Stimulated activated CD4-positive, alpha-beta T cell treated with anti-CD3 and anti-CD28 coated beads, Interleukin-4, amount 100 ng/mL, for 1 hour (primary cell): Measurements from ENCODE around the gene ATP11A.
"Not testable (repeated sequence)": the region's sequence is repeated elsewhere in the genome, so short reads cannot be mapped to it uniquely, and the experiment has no call there.

Experiments
- DNase-seq: peaks from one replicate; pipeline ENCODE4 v3.0.0-alpha.2; 2020

The ATP11A gene

GRCh38 chr13:112844411-112844810 is 154.6 kb downstream of the ATP11A start:
- no peak for DNase-seq

- no peak for DNase-seq
Observed at GRCh38 chr13:112844879-112845278, 155.0 kb downstream of the ATP11A start.

- no peak for DNase-seq
Observed at GRCh38 chr13:112845511-112846144, 155.8 kb downstream of the ATP11A start.

GRCh38 chr13:112846411-112847115 is 156.7 kb downstream of the ATP11A start:
- no peak for DNase-seq

GRCh38 chr13:112849500-112849899 is 159.7 kb downstream of the ATP11A start:
- no peak for DNase-seq

DNA sequence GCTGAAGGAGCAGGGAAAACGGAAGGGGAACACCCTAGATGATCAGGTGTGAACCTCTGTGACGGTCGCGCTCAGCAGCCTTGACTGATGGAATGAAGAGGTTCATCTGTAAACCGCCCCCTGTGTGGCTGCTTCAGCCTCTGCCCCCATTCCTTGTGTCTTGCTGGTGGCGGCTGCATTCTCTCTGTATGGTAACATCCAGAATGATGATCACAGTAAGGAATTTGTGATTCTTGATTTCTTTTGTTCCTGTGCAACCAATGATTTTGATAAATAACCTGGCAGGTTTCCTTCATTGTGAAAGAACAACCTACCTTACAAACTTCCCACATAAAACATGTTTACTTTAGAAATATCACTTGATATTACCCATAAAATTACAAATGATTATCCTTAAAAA is 160.4 kb downstream of the ATP11A start:
- no peak for DNase-seq

DNA sequence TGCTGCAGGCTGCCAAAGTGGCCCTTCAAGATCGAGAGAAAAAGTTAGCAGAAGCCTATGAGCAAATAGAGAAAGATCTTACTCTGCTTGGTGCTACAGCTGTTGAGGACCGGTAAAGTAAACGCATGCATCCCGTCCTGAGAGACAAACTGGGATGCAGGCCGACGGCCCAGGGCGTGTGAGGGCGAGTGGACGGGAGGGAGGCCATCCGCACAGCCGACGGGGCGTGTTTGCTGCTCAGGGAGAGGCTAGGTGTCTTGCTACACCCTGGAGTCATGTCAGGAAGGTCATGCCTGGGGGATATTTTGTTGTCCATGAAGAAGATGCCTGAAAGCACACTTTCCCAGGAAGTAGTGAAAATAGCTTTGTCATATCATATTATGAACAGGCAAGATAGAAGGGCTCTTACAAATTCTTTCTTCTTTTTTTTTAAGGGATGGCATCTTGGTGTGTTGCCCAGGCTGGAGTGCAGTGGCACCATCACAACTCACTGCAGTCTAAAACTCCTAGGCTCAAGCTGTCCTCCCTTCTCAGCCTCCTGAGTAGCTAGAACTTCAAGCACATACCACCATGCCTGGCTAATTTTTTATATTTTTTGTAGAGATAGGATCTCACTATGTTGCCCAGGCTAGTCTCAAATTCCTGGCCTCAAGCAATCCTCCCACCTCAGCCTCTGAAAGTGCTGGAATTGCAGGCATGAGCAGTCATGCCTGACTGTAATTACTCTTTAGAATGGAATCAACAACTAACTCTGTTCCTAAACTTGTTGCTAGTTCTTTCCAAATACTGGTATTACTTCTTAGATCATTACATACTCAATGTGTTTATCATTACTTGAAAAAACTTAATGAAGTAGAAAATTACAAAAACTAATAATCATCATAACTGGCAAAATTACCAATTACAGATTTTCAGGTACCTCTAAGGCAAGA is 161.5 kb downstream of the ATP11A start:
- DNase-seq, result no peak

GRCh38 chr13:112852392-112852791 is 162.6 kb downstream of the ATP11A start:
- no peak for DNase-seq

DNA sequence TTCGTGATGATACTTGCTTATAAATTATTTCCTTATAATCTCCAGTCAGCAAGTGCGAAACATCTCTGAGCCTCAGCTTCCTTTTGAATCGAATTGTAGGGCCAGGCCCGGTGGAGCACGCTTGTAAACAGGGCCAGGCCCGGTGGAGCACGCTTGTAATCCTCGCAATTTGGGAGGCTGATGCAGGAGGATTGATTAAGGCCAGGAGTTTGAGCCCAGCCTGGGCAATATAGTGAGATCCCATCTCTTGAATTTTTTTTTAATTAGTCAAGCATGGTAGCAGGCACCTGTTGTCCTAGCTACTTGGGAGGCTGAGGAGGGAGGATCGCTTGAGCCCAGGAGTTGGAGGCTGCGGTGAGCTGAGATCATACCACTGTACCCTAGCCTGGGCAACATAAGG is 163.0 kb downstream of the ATP11A start:
- DNase-seq, result no peak

GRCh38 chr13:112854321-112854720 is 164.5 kb downstream of the ATP11A start:
- no peak for DNase-seq

- no peak for DNase-seq
Observed at GRCh38 chr13:112855859-112856258, 166.0 kb downstream of the ATP11A start.

GRCh38 chr13:112857914-112858490 is 168.2 kb downstream of the ATP11A start:
- no peak for DNase-seq

GRCh38 chr13:112859128-112859816 is 169.4 kb downstream of the ATP11A start:
- DNase-seq, result no peak

GRCh38 chr13:112859817-112860190 is 170.0 kb downstream of the ATP11A start:
- DNase-seq, result no peak

- DNase-seq, result no peak
Observed at GRCh38 chr13:112861876-112862615, 172.2 kb downstream of the ATP11A start.

GRCh38 chr13:112863356-112863755 is 173.5 kb downstream of the ATP11A start:
- DNase-seq, result not testable (repeated sequence)

- DNase-seq, result not testable (repeated sequence)
Observed at GRCh38 chr13:112865478-112865877, 175.6 kb downstream of the ATP11A start.

DNA sequence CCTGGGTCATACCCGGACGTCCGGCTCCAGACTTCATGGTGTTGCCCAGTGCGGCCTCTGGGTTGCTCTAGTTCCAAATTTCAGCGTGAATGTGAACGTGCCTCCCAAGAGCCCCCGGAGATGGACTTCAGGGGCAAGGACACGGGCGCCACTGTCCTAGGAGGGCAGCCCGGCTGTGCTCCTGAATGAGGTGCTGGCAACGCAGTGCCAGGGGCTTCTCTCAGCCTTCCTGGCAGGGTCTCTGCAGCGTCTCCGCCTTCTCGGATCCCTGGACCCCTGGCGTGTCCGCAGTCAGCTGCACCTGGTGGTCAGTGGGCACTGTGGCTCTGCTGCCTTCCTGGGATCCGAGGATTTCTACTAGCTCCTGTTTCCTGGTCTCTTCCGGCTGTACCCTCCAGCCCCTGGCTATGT is 177.5 kb downstream of the ATP11A start:
- DNase-seq, result no peak

DNA sequence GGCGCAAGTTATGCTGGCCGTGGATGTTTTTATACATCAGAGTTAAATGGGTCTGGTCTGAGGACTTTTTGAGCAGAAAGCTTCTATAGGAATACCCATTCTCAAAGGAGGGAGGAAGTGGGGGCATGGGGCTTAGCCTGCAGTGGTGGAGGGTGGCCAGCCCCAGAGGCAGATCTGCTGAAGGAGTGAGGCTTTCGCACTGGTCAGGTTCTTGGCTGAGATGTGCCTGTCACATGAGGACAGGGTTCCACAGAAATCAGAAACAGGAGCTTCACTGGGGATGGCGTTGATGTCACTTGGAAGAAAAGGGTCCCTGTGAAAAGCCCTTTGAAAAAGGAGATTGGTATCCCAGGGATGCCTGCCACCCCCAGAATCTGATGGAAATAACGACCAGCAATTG is 178.5 kb downstream of the ATP11A start:
- no peak for DNase-seq

GRCh38 chr13:112869202-112870050 is 179.6 kb downstream of the ATP11A start:
- no peak for DNase-seq

DNA sequence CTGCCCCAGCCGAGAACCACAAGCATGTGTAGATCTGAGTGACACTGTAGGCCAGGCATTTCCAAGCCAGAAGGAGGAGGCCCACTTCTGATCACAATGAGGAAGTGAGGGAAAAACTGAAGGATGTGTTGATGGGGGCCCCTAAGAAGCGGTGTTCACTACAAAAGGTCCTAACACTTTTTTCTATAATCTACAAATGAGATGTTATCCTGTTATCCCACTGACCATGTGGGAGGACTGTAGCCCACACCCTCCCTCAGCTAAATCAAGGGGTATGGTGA is 180.2 kb downstream of the ATP11A start:
- DNase-seq, result no peak
